Measurements from ENCODE around the gene CBFA2T2.
"Not testable (repeated sequence)": the region's sequence is repeated elsewhere in the genome, so short reads cannot be mapped to it uniquely, and the experiment has no call there.

CBFA2T2 gene

DNA sequence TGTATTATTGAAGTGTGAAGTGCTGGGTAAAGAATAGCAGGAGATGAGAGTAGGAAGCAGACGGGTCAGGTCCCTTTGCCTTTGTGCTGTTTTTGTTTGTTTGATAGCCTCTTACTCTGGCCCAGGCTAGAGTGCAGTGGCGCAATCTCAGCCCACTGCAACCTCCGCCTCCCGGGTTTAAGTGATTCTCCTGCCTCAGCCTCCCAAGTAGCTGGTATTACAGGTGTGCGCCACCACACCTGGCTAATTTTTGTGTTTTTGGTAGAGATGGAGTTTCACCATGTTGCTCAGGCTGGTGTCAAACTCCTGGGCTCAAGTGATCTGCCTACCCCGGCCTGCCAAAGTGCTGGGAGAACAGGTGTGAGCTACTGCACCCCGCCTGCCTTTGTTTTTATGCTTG lies 18.1 kb downstream of the CBFA2T2 start:
- not testable (repeated sequence) for DNase-seq

DNA sequence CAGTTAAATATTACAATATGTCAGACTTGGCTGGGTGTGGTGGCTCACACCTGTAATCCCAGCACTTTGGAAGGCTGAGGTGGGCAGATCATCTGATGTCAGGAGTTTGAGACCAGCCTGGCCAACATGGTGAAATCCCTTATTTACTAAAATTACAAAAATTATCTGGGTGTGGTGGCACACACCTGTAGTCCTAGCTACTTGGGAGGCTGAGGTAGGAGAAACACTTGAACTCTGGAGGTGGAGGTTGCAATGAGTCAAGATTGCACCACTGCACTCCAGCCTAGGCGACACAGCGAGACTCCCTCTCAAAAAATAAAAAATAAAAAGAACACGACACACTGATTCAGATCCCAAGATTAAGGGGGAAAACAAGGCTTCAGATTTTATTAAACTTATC lies 19.2 kb downstream of the CBFA2T2 start:
- not testable (repeated sequence) for DNase-seq

DNA sequence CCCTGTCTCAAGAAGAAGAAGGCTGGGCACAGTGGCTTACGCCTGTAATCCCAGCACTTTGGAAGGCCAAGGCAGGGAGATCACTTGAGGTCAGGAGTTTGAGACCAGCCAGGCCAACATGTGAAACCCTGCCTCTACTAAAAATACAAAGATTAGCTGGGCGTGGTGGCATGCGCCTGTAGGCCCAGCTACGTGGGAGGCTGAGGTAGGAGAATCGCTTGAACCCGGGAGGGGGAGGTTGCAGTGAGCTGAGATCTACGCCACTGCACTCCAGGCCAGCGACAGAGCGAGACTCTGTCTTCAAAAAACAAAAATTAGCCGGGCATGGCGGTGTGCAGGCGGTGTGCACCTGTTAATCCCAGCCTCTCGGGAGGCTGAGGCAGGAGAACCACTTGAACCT lies 22.0 kb downstream of the CBFA2T2 start:
- DNase-seq: not testable (repeated sequence)

DNA sequence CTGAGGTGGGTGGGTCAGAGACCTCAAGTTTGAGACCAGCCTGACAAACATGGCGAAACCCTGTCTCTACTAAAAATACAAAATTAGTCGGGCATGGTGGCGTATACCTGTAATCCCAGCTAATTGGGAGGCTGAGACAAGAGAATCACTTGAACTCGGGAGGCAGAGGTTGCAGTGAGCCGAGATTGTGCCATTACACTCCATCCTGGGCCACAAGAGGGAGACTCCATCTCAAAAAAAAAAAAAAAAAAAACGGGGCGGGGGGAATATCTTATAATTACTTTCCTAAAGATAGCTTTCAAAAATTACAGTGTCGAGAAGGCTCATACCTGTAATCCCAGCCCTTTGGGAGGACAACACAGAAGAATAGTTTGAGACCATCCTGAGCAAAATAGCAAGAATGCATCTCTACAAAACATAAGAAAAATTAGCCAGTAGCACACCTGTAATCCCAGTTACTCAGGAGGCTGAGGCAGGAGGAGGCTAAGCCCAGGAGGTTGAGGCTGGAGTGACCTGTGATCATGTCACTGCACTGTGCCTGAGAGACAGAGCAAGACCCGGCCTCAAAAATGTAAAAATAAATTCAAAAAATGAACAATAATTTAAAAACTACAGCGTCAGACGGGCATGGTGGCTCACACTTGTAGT lies 25.8 kb downstream of the CBFA2T2 start:
- DNase-seq: no peak

DNA sequence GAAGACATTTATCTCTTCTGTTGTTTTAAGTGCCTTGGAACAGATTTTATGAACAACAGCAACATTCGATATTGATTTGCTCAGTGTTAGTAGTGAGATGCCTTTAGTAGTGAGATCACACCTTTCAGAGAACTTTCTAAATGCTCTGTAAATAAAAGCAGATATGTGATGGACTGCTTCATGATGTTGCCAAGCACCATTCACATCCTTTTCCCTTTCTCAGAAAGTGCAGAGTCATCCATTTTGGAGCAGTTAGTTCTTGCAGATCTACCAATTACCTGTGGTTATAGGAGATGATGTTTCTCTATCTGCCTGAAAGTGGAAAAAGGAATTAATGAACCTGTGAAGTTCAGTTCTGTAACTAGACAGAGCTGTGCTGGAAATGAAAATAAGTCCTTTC lies 27.0 kb downstream of the CBFA2T2 start:
- no peak for DNase-seq

DNA sequence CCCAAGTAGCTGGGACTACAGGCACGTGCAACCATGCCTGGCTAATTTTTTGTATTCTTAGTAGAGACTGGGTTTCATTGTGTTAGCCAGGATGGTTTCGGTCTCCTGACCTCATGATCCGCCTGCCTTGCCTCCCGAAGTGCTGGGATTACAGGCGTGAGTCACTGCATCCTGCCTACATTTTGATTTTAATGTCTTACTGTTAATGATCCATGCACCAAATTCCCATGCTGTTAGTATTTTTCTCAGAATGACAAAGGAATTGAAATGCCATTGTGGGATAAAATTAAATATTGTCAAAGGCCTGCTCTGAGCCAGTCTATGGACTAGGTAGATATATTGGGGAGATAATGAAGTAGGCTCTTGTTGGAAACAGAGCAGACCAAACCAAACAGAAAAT lies 28.2 kb downstream of the CBFA2T2 start:
- DNase-seq: no peak

DNA sequence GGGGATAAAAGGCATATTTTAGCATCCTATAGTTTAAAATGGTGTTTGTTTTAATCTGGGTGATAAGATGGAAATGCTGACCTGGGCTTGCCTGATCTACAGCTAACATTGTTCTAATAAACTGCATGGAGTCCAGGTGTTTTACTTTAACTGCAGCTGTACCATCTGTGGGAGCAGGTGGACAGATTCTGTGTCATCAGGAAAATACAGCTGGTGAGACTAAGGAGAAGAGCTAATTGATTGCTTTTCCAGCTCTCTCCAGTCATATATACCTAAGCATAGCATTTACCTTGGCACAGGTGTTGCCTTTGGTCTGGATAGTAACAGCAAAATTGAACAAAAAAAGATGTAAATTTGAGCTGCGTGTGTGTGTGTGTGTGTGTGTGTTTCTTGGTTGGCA lies 31.6 kb downstream of the CBFA2T2 start:
- DNase-seq: no peak

DNA sequence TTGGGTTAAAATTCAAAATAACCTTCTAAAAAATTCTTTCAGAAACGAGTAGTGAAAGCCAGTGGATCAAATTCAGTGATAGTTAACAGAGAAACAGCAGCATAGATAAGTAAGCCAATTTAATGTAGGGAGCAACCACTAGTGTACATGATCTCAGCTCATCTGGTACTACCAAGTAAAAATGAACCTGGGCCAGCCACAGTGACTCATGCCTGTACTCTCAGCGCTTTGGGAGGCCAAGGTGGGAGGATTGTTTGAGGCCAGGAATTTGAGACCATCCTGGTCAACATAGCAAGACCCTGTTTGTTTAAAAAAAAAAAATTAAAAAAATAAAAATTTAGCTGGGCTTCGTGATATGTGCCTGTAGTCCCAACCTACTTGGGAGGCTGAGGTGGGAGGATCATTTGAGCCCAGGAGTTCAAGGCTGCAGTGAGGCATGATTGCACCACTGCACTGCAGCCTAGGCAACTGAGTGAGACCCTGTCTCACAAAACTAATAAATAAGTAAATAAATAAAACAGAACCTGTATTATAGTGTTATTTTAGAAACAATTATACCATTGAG lies 32.4 kb downstream of the CBFA2T2 start:
- no peak for DNase-seq

DNA sequence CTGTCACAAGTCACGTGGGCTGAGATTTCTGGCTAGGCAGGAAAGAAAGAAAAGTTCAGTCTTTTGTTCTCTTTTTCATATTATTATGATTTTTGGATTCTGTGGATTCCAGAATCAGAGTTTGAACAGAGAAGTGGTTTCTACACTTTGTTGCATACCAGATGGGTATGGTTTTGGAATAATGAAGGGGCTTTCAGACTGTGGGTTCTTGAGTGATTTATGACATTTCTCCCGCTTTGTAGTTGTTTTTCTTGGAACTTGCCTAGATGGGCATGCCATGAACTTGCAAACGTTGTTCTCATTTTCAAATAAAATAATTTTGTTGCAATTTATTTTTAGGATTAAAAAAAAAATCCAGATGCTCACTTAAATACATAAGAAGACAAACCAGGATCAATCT lies 34.4 kb downstream of the CBFA2T2 start:
- DNase-seq: no peak

DNA sequence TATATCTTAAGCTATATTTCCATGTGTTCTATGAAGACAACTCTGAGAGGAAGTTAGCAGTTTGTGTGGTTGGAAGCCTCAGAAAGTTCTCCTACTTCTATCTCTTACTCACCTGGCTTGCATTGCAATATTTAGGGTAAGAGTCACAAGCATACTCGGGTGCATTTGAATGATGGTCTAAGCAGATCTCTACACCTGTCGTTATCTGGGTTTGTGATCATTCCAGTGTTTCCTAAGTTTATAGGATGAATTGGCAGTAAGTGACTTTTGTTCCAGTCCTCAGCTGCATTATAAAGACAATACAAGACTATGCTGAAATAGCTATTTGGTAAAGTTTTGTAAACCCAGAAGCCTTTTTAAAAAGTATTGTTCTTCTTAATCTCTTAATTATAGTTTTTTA lies 36.9 kb downstream of the CBFA2T2 start:
- no peak for DNase-seq

DNA sequence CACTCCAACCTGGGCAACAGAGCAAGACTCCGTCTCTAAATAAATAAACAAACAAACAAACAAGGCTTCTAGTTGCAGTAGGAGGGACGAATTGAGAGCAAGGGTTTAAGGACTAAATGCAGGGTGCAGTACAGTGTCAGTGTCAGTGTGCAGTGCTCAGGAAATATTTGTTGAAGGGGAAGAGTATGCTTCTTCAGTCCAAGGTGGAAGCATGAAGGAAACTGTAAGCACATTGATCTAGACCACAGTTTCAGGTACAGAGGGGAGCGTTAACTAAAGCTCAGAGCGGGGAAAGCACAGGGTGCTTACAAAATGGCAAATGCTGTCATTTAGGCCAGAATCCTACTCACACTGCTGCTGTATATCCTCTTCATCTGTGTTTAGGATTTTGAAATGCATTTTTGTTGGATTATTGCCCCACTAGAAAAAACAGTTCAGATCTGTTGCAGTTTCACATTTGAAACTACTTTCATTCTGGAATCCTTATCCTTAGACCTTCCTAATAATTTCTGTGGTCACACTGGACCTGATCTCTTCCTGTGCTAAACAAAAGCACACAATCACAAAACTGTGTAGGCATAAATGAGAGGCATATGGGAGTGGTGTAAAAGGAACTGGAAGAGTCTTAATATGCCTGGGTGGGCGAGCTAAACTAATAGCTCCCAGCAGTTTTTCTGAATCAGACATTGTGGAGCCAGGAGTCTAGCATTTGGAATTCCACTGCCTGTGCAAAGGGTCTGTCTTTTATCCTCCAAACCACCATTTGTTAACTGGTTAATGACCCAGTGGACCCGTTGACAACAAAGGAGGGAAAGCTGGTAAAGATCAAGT lies 41.4 kb downstream of the CBFA2T2 start:
- no peak for DNase-seq

DNA sequence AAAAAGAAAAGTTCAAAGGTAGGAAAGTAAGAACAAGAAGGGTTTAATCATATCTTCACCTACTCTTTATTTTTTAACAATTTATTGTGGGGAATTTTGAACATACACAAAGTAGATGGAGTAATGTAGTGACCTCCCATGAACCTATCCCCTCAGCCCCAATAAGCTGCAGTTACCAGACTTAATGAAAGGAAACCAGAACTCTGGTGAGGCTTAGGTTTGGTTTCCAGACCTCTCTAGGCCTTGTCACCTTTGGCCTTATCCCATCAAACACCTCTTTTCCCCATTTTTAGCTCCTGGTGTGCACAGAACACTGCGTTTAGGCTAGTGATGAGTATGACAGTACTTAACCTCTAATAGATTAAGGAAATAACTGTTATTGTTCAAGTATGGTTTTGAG lies 42.0 kb downstream of the CBFA2T2 start:
- no peak for DNase-seq

DNA sequence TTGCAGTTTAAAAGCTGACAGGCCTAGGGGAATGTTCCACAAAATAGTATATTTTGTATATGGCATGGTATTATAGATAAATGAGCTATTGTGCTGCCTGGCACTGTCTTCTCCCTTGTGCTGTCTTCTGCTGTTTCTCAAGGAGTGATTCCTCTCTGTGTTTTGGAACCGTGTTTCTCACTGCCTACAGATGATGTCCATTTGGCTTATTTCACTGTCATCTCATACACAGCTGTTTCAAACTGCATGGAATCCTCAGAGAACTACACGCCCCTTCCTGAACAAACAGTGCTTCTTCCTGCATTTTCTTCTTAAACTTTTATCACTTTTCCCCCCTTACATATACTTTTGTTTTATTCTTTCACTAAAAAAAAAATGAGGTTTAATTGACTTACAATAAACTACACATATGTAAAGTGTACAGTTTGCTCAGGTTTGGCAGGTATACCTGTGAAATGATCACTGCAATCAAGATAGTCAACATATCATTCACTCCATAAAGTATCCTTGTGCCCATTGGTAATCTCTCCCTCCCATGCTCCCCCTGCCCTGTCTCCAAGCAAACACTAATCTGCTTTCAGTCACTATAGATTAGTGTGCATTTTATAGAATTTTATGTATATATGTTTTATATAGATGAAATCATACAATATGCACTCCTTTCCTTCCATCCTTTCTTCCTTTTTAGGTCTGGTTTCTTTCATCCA lies 43.0 kb downstream of the CBFA2T2 start:
- DNase-seq: no peak

DNA sequence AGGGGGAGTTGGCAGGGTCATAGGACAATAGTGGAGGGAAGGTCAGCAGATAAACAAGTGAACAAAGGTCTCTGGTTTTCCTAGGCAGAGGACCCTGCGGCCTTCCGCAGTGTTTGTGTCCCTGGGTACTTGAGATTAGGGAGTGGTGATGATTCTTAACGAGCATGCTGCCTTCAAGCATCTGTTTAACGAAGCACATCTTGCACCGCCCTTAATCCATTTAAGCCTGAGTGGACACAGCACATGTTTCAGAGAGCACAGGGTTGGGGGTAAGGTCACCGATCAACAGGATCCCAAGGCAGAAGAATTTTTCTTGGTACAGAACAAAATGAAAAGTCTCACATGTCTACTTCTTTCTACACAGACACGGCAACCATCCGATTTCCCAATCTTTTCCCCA lies 45.8 kb downstream of the CBFA2T2 start:
- DNase-seq: not testable (repeated sequence)

DNA sequence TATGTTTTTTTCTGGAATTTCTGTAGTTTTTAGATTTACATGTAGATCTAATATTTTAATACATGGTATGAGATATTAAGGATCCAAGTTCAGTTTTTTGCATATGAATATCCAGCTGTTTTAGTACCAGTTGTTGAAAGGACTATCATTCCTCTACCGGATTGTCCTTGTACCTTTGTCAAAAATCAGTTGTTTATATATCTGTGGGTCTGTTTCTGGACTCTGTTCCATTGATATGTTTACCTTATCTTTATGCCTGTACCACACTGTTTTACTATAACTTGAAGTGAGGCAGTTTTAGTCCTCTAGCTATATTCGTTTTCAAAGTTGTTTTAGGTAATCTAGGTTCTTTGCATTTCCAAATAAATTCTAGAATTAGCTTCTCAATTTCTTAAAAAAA lies 47.7 kb downstream of the CBFA2T2 start:
- DNase-seq: no peak

DNA sequence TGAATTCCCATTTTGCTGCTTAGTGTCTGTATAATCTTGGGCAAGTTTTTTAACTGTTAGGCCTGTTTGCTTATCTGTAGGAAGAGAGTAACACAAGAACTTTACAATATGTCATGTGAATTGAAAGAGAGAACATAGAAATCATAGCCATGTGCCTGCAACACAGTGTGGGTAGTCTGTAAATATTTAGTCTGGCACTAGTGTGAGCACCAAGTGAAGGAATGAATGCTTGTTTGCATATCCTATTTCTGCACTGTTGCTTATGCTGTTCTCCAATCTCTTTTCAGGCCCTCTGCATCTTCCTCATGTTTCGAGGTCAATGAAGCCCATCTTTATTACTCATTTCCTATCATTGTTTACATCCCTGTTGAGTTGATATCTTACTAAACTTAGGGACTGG lies 49.2 kb downstream of the CBFA2T2 start:
- DNase-seq: no peak

DNA sequence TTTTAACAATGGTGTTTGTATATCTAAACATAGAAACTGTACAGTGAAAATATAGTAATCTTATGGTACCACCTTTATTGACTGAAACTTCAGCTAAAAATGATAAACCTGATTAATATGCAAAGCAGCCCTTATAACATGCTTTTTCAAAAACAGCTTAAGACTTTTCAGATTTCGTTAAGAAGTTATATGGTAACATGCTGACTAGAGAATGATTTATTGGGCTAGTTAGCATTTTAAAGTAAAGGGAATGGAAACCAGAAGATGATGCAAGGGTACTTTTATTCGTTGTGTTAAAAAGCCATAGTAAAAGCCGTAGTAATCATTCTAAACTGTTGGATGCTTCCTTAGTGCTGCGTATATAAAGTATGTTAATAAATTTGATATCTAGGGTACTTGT lies 50.5 kb downstream of the CBFA2T2 start:
- DNase-seq: no peak

DNA sequence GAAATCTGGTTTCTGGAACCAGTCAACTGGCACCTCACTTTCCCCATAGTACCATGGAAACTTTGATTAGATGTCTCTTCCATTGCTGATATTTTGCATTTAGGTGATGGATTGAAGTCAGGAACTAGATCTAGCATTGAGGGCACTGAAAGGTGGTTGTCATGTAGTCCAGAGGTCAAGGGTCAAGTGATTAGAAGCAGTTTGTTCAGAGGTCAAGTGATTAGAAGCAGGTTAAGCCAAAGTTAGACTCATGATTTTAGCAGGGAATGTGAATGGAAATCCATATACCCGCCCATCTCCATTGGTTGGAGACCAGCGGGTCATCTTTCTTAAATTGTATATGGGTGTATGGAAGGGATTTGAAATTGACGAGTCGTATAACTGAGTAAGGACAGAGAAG lies 51.2 kb downstream of the CBFA2T2 start:
- DNase-seq: no peak

DNA sequence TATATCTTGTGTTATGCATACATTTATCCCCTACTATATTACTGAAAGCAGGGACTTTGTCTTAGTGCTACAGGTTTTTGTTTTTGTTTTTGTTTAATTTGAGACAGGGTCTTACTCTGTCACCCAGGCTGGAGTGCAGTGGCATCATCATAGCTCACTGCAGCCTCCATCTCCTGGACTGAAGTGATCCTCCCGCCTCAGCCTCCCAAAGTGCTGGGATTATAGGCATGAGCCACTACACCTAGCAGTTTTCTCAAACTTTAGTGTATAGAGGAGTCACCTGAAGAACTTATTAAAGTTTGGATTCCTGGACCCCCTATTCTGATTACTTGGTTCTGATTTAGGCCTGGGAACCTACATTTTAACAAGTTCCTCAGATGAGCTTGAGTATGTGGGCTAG lies 51.9 kb downstream of the CBFA2T2 start:
- DNase-seq: no peak

DNA sequence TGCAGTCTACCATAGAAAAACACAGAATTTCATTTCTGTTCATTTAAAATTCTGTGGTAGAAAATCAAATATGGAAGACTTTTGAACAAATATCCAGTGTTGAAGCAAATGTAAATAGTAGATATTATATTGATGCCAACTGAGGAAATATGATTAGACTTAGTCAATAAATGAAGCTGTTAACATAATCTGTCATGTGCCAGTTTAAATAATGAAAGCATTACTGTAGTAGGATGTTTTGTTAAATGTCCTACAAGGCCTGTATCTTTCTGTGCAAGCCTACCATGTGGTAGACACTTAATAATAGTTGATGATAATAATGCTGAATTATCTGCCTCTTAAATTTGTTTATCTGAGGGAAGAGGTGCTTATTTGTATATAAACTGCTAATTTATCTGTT lies 55.9 kb downstream of the CBFA2T2 start:
- DNase-seq: no peak

DNA sequence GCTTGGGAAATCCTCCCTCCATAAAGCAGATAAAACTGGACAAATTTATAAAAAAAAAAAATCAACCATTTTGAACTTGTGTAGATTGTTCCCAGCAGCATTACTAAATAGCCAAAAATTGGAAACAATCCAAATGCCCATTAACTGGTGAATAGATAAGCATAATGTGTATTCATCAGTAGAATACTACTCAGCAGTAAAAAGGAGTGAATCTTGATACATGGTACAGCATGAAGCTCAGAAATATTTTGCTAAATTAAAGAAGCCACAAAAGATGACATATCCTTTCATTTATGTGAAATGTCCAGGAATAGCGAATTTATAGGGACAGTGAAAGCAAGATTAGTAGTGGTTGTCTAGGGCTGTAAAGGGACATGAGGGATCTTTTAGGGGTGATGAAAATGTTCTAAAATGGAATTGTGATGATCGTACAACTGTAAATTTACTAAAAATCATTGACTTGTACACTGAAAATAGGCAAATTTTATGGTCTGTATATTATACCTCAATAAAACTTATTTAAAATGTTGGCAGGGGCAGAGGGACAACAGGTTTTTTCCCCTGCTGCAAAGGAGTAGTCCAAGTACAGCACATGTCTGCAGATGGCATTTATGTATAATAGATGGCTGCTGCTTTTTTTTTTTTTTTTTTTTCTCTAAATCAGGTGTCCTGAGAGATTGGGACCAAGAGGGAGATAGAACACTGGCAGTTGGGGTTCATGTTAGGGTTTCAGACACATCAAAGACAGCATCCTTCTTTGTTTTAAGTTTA lies 59.5 kb downstream of the CBFA2T2 start:
- DNase-seq: no peak

DNA sequence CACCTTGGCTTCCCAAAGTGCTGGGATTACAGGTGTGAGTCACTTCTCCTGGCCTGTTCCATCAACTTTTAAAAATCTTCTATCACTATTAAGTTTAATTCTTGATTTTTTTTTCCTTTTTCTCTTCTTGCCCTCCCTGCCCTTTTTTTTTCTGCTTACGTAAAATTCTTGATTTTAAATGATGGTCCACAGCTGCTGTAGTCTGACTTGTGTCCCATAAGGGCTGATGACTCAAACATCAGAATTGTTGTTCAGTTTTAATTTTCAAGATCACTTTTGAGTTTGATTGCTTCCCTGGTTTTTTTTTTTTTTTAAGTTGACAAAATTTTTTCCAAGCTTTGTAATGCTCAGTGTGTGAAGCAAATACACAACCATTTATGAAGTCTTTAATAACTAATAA lies 61.9 kb downstream of the CBFA2T2 start:
- no peak for DNase-seq

DNA sequence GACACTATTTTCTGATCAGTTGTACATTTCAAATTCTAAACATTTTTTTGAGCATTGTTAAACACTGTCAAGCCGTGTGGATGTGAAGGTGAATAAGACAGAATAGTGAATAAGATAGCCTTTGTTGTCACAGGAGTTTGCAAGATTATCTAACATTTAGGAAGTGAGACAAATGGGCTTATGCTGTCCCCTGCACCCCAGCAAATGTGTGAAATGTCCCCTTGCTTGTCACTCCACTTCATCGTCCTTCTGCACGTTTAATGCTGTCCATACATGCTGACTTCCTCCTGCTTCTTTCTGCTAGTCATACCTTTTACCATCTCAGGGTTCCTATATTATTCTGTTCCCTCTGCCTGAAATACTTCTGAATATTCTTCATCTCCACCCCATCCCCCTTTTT lies 62.6 kb downstream of the CBFA2T2 start:
- no peak for DNase-seq

Data from CD4-positive, alpha-beta T cell treated with Interleukin-4 for 1 hour (primary cell).